ENCODE results near the gene HPN. TPM values are rescaled to one million over a fixed set of nuclear protein-coding genes. Genes with fewer than 3 reads are reported as not detected.
A peak's percentile ranks its signal among the peaks of the same experiment; 100 is the strongest.
"Not testable (repeated sequence)": the region's sequence is repeated elsewhere in the genome, so short reads cannot be mapped to it uniquely, and the experiment has no call there.

Gene HPN
- 1 to 10 TPM in 3 of 4 donors, not detected in 1; 1.3 to 3.5 (median 1.8) TPM for total RNA-seq

GRCh38 chr19:35041548-35042055 is at the start of gene HPN:
Gene HPN (plus strand): TSS chr19:35041721. CDS start chr19:35042507, 786 bp downstream.
- DNase-seq (ENCODE audit: low spot score in 2 of 2), result no peak
- TF ChIP-seq POLR2A (IDR thresholded peaks at IDR 0.05) (no peak), EP300 (IDR thresholded peaks at IDR 0.05) (no peak), CTCF (IDR thresholded peaks at IDR 0.05) (no peak)
- Histone ChIP-seq H3K27me3 (no peaks in the 10 kb centered on the region), H3K27ac (peak within 1 kb of the TSS; percentile 67 to 87 (median 75)), H3K4me3 (peak within 1 kb of the TSS in 3 of 4 donors; percentile 5 to 28 (median 19)), H3K4me1 (peaks cover 3 to 63% (median 33%) of the 10 kb centered on the region in 4 donors), H3K36me3 (peaks cover 0 to 9% (median 0%) of the 10 kb centered on the region in 3 donors), H3K9me3 (no peaks in the 10 kb centered on the region)
- WGBS, 2 donors, result 69 to 72% methylated on average over 7 to 19 of the region's 19 CpGs

- H3K4me3 ChIP-seq; H3K27ac ChIP-seq; H3K36me3 ChIP-seq; DNase-seq (ENCODE audit: low spot score in 2 of 2); H3K9me3 ChIP-seq; H3K27me3 ChIP-seq: not testable (repeated sequence)
- H3K4me1 ChIP-seq, result peaks cover 0 to 35% (median 9%) of the 10 kb centered on the region in 4 donors
- 80 to 92% methylated on average over 7 of the region's 7 CpGs for WGBS, 2 donors
These were observed 48.9 kb upstream of the HPN start for GRCh38 chr19:34992582-34992981.

DNA sequence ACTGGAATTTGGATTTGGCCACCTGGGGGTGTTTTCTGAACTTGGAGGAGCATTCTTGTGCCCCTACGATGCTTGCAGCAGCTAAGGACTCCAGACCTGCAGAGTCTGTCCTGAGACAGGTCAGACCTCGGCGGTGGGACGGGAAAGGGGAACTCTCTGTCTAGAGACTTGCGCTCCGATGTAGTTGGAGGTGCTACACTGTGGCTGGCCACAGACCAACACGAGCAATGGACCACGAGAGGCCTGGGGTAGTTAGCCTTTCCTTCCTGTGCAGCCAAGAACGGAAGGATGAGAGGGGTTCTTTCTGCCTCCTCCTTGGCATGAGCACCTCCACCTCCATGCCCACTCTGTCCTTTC is 47.3 kb upstream of the HPN start:
- TF ChIP-seq POLR2A (IDR thresholded peaks at IDR 0.05), result no peak
- no peak for TF ChIP-seq EP300 (IDR thresholded peaks at IDR 0.05)
- TF ChIP-seq CTCF (IDR thresholded peaks at IDR 0.05), result no peak
- no peak overlapping the region for H3K4me3 ChIP-seq
- no peaks in the 10 kb centered on the region for H3K27me3 ChIP-seq
- H3K36me3 ChIP-seq, result no peaks in the 10 kb centered on the region
- WGBS, 2 donors, result 80 to 82% methylated on average over 9 of the region's 9 CpGs
- H3K27ac ChIP-seq, result peak overlapping the region in 2 of 4 donors; percentile 40 to 100
- peaks cover 0 to 52% (median 20%) of the 10 kb centered on the region in 4 donors for H3K4me1 ChIP-seq
- no peaks in the 10 kb centered on the region for H3K9me3 ChIP-seq
- no peak for DNase-seq (ENCODE audit: low spot score in 2 of 2)

DNA sequence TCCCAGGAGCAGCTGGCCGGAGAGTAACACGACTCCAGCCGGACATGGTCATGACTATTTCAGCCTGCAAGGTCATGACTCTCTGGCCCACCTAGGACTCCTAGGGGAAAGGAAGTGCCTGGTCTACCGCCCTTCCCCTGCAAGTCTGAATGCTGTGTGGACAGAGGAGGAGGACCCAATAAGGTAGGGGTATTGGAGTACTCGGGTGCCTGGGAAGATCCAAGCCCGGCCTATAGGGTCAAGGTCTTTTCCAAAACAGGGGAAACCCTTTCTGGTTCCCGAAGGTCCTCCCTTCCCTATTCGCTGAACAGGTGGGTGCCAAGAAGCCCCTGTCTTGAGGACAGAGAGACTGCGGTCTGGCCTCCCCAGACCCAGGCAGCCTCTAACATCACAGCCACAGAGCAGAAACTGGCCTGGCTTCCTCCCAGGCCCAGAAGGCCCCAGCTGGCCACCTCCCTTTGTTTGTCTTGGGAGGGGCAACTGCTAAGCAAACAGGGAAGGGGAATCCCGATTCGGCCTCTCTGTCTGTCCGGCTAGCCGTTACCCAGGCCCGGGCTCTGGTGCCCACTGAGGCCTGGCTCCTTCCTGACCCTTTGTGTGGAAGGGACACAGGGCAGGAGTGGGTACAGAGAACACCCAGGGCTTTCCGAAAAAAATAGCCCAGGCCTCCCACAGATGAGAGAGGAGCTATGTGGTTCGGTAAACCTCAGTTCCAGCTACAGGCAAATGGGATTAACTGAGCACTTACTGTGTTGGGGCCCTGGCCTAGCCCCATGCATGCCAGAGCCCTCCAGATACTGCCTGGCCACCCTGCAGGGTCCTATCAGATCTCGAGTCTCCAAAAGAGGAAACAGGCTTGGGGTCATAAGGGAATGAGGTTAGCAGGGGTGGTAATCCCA is 46.6 kb upstream of the HPN start:
- peak overlapping the region in 2 of 4 donors; percentile 40 to 100 for H3K27ac ChIP-seq
- peaks cover 0 to 58% (median 22%) of the 10 kb centered on the region in 4 donors for H3K4me1 ChIP-seq
- no peak overlapping the region for H3K4me3 ChIP-seq
- no peaks in the 10 kb centered on the region for H3K27me3 ChIP-seq
- no peaks in the 10 kb centered on the region for H3K36me3 ChIP-seq
- TF ChIP-seq POLR2A (IDR thresholded peaks at IDR 0.05) (no peak), CTCF (IDR thresholded peaks at IDR 0.05) (no peak), EP300 (IDR thresholded peaks at IDR 0.05) (no peak)
- H3K9me3 ChIP-seq, result no peaks in the 10 kb centered on the region
- 79 to 86% methylated on average over 12 to 17 of the region's 17 CpGs for WGBS, 2 donors
- no peak for DNase-seq (ENCODE audit: low spot score in 2 of 2)

- TF ChIP-seq POLR2A (IDR thresholded peaks at IDR 0.05) (no peak), EP300 (IDR thresholded peaks at IDR 0.05) (no peak), CTCF (IDR thresholded peaks at IDR 0.05) (no peak)
- peaks cover 0 to 58% (median 22%) of the 10 kb centered on the region in 4 donors for H3K4me1 ChIP-seq
- peak overlapping the region in 1 of 4 donors; percentile 100 for H3K27ac ChIP-seq
- no peak for DNase-seq (ENCODE audit: low spot score in 2 of 2)
- no peaks in the 10 kb centered on the region for H3K36me3 ChIP-seq
- 94 to 95% methylated on average over 8 of the region's 8 CpGs for WGBS, 2 donors
- H3K9me3 ChIP-seq, result no peaks in the 10 kb centered on the region
- H3K27me3 ChIP-seq, result no peaks in the 10 kb centered on the region
- no peak overlapping the region for H3K4me3 ChIP-seq
These were observed 46.0 kb upstream of the HPN start for GRCh38 chr19:34995551-34995950.

Data from tibial nerve (tissue), 4 donors.